ENCODE measurements around the gene ATG4B. TPM values are rescaled to one million over a fixed set of nuclear protein-coding genes. Genes with fewer than 3 reads are reported as not detected.
A peak's percentile ranks its signal among the peaks of the same experiment; 100 is the strongest.

The ATG4B gene
- total RNA-seq, 1 experiment from 2014 or later: 133 TPM

GRCh38 chr2:241686324-241686649, 48.8 kb downstream of the ATG4B start (continued):
- TF ChIP-seq ZSCAN18 (CRISPR knock-in tag; IDR thresholded peaks at IDR 0.05) (no peak), TCF7 (CRISPR knock-in tag; IDR thresholded peaks at IDR 0.05; ENCODE audit: low read depth) (peak; percentile 74; the same call in 1 of the 2 replicates)

- ATAC-seq (peak; percentile 98), DNase-seq (ENCODE audit: low spot score) (peak; percentile 90)
- Mint-ChIP-seq H3K27me3 (ENCODE audit: low read depth) (no peaks in the 10 kb centered on the region), H3K27ac (peak within 1 kb of the TSS; percentile 86; the same call in 1 of the 2 replicates), H3K36me3 (peaks cover 28% of the 10 kb centered on the region), H3K4me1 (peaks cover 13% of the 10 kb centered on the region), H3K9me3 (no peaks in the 10 kb centered on the region), H3K4me3 (peak within 1 kb of the TSS; percentile 96)
- CTCF ChIA-PET: interaction anchor here (0.7 to 2.9 kb wide), 6 partner anchors 10 to 192 kb away, joined by 3 to 30 read pairs (median 6); partner anchors contain the start of genes D2HGDH and ING5
- POLR2A ChIA-PET: interaction anchor here (0.9 to 2.8 kb wide), 5 partner anchors 15 to 192 kb away, joined by 3 to 28 read pairs (median 3); partner anchors contain the start of genes D2HGDH and ING5
- TF ChIP-seq FOXK1 (CRISPR knock-in tag; IDR thresholded peaks at IDR 0.05) (peak; percentile 74), FOXJ3 (CRISPR knock-in tag; IDR thresholded peaks at IDR 0.05; ENCODE audit: borderline replicate concordance) (no peak), RORB (CRISPR knock-in tag; IDR thresholded peaks at IDR 0.05) (no peak), TEAD1 (CRISPR knock-in tag; IDR thresholded peaks at IDR 0.05) (peak; percentile 5; the same call in 1 of the 2 replicates), ETV6 (CRISPR knock-in tag; IDR thresholded peaks at IDR 0.05) (peak; percentile 66; the same call in 1 of the 2 replicates), PRDM15 (CRISPR knock-in tag; IDR thresholded peaks at IDR 0.05) (0 out of 2 replicates have a peak, but pooled peaks have one; percentile 5), FOXP4 (CRISPR knock-in tag; IDR thresholded peaks at IDR 0.05) (no peak), ZNF532 (CRISPR knock-in tag; IDR thresholded peaks at IDR 0.05; ENCODE audit: borderline replicate concordance) (no peak), STAT6 (CRISPR knock-in tag; conservative IDR thresholded peaks at IDR 0.05; ENCODE audit: low read depth) (no peak), USF1 (CRISPR knock-in tag; IDR thresholded peaks at IDR 0.05) (peak; percentile 44; the same call in 1 of the 2 replicates), ZNF219 (CRISPR knock-in tag; IDR thresholded peaks at IDR 0.05; ENCODE audit: borderline replicate concordance) (no peak), E2F4 (CRISPR knock-in tag; IDR thresholded peaks at IDR 0.05; ENCODE audit: borderline replicate concordance, low read depth) (peak; percentile 78; the same call in 1 of the 2 replicates), ZNF671 (CRISPR knock-in tag; IDR thresholded peaks at IDR 0.05) (no peak), ERG (CRISPR knock-in tag; IDR thresholded peaks at IDR 0.05) (no peak)
Measured at GRCh38 chr2:241686650-241687425, 49.3 kb downstream of the ATG4B start, which contains the start of gene DTYMK. Gene DTYMK, minus strand, starts transcription at chr2:241686815. Its CDS starts 32 bp downstream, at chr2:241686783.
